Measurements from ENCODE around the gene NR4A1. TPM values are rescaled to one million over a fixed set of nuclear protein-coding genes. Genes with fewer than 3 reads are reported as not detected.
A peak's percentile ranks its signal among the peaks of the same experiment; 100 is the strongest.

Gene NR4A1
- total RNA-seq, 2 experiments from 2014 or later, result 67.0 to 79.2 TPM

DNA sequence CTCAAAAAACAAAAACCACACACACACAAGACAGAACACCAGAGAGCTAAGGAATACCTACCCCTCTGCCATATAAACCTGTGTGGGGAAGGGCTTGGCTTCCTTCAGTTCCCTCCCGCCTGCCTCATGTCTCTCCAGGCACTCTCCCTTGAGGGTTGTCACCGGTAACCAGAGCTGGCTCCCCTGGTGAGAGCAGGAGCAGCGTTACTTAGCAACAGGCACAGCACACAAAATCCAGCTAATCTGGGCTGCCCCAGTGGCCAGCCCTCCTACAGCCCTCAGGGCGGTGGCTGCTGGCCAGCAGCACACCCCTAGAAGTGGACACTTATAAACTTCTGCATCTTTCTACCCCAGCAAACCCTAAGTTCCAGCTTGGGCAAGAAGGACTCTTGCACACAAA is 21.6 kb upstream of the NR4A1 start:
- H3K36me3 Mint-ChIP-seq (ENCODE audit: low read depth), result no peaks in the 10 kb centered on the region
- no peaks in the 10 kb centered on the region for H3K27me3 ChIP-seq (ENCODE audit: control insufficient read depth in 1 of 2, insufficient read depth in 2 of 2, low read length in 2 of 2)
- H3K27ac Mint-ChIP-seq, result no peak overlapping the region
- no peak overlapping the region for H3K27ac ChIP-seq (ENCODE audit: low read depth in 1 of 2, low read length in 2 of 2)
- H3K4me3 Mint-ChIP-seq, result no peak overlapping the region
- H3K9me3 ChIP-seq (ENCODE audit: control insufficient read depth in 1 of 2, insufficient read depth in 1 of 2, low read length in 2 of 2), result no peaks in the 10 kb centered on the region
- no peaks in the 10 kb centered on the region for H3K27me3 Mint-ChIP-seq
- H3K9me3 Mint-ChIP-seq, result no peaks in the 10 kb centered on the region
- ChIA-PET CTCF (interaction anchor here (1.0 to 1.7 kb wide), 4 partner anchors 12 to 53 kb away, joined by 3 to 7 read pairs (median 4); partner anchors contain the start of gene ATG101), POLR2A (interaction anchor here (5.0 kb wide), 1 partner anchor 41 kb away, joined by 37 read pairs; the partner anchor contains the start of gene ATG101)
- DNase-seq, result no peak
- no peak overlapping the region for H3K4me3 ChIP-seq (ENCODE audit: low read length)
- peaks cover 38% of the 10 kb centered on the region for H3K4me1 Mint-ChIP-seq (ENCODE audit: low read depth)
- no peaks in the 10 kb centered on the region for H3K36me3 ChIP-seq (ENCODE audit: insufficient read depth, low read length)
- ATAC-seq (ENCODE audit: poor library complexity), result no peak
- TF ChIP-seq, protein P1, sequence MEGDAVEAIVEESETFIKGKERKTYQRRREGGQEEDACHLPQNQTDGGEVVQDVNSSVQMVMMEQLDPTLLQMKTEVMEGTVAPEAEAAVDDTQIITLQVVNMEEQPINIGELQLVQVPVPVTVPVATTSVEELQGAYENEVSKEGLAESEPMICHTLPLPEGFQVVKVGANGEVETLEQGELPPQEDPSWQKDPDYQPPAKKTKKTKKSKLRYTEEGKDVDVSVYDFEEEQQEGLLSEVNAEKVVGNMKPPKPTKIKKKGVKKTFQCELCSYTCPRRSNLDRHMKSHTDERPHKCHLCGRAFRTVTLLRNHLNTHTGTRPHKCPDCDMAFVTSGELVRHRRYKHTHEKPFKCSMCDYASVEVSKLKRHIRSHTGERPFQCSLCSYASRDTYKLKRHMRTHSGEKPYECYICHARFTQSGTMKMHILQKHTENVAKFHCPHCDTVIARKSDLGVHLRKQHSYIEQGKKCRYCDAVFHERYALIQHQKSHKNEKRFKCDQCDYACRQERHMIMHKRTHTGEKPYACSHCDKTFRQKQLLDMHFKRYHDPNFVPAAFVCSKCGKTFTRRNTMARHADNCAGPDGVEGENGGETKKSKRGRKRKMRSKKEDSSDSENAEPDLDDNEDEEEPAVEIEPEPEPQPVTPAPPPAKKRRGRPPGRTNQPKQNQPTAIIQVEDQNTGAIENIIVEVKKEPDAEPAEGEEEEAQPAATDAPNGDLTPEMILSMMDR (IDR thresholded peaks at IDR 0.05), result no peak
- H3K4me1 ChIP-seq (ENCODE audit: insufficient read depth, low read length), result peaks cover 35% of the 10 kb centered on the region
- intact Hi-C loops (cut with DNase I, micrococcal nuclease), result loop anchor here in 1 of 2 experiments (10.0 kb wide), 1 partner anchor 975 kb away; the partner anchor contains the start of gene EIF4B

DNA sequence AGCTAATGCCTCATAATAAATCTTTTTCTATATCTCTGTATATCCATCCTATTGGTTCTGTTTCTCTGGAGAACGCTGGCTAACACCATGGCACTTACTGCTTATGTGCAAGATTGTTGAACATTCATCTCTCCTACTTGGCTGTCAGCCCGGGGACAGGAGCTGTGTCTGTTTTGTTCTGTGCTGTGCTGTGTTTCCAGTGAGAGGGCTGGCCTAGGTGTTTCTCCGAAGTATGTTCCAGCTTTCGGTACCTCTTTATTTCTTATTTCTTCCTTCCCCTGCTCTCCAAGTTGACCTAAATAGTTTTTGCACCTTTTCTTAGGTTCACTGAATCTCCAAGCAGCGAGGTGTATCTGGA is 18.8 kb upstream of the NR4A1 start:
- Histone ChIP-seq H3K36me3 (ENCODE audit: insufficient read depth, low read length) (no peaks in the 10 kb centered on the region), H3K27me3 (ENCODE audit: control insufficient read depth in 1 of 2, insufficient read depth in 2 of 2, low read length in 2 of 2) (no peaks in the 10 kb centered on the region), H3K9me3 (ENCODE audit: control insufficient read depth in 1 of 2, insufficient read depth in 1 of 2, low read length in 2 of 2) (no peaks in the 10 kb centered on the region), H3K27ac (ENCODE audit: low read depth in 1 of 2, low read length in 2 of 2) (peak overlapping the region; percentile 43 to 57), H3K4me1 (ENCODE audit: insufficient read depth, low read length) (peaks cover 34% of the 10 kb centered on the region), H3K4me3 (ENCODE audit: low read length) (peak overlapping the region; percentile 56)
- Mint-ChIP-seq H3K27ac (peak overlapping the region; percentile 86), H3K4me3 (peak overlapping the region; percentile 80), H3K36me3 (ENCODE audit: low read depth) (no peaks in the 10 kb centered on the region), H3K4me1 (ENCODE audit: low read depth) (peaks cover 33% of the 10 kb centered on the region), H3K27me3 (no peaks in the 10 kb centered on the region), H3K9me3 (no peaks in the 10 kb centered on the region)
- DNase-seq (peak in 1 of 14 experiments; percentile 44), ATAC-seq (ENCODE audit: poor library complexity) (peak; percentile 3)
- ChIA-PET POLR2A (interaction anchor here (1.0 to 5.0 kb wide), 8 partner anchors 9 to 212 kb away, joined by 3 to 37 read pairs (median 7); partner anchors contain the start of genes ATG101, NR4A1 and TAMALIN), CTCF (interaction anchor here (1.2 to 9.8 kb wide), 6 partner anchors 9 to 84 kb away, joined by 5 to 89 read pairs (median 8); partner anchors contain the start of genes ATG101, NR4A1 and TAMALIN)
- intact Hi-C loops (cut with DNase I, micrococcal nuclease), result loop anchor here in 1 of 2 experiments (2.0 kb wide), 1 partner anchor 38 kb away; no protein-coding TSS in a partner anchor
- TF ChIP-seq, protein P1 (IDR thresholded peaks at IDR 0.05), result no peak

DNA sequence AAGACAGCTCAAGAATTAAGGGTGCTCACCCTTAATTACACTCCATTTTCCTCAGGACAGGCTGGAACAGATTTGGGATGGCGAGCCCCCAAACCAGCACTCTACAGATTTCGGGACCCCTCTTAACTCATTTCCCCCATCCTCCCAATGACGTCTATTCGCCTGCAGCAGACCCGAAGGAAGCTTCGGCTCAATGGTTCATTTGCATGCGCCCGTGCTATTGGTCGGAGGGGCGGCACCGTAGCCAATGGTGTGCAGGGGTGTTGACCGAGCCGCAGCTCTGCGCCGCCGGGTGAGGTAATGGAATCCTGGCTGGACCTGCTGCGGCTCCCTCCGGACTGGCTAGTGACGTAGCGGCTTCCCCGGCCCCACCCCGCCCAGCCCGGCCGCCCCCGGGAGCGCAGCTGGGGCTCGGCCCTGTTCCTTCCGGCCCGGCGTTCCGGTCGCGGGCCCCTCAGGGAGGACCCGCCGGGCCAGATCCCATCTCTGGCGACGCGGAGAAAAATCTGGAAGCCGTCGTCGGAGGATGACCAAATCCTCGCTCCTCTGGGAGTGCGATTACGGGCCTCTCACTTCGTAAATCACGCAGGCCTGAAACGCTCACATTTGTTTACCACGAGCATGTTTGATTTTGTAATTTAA is 18.3 kb upstream of the NR4A1 start:
- H3K4me3 ChIP-seq (ENCODE audit: low read length), result peak overlapping the region; percentile 56
- intact Hi-C loops (cut with DNase I, micrococcal nuclease), result loop anchor here in 1 of 2 experiments (2.0 kb wide), 1 partner anchor 38 kb away; no protein-coding TSS in a partner anchor
- DNase-seq (peak; percentile 59 to 97 (median 79)), ATAC-seq (ENCODE audit: poor library complexity) (peak; percentile 83)
- H3K9me3 ChIP-seq (ENCODE audit: control insufficient read depth in 1 of 2, insufficient read depth in 1 of 2, low read length in 2 of 2), result no peaks in the 10 kb centered on the region
- Mint-ChIP-seq H3K36me3 (ENCODE audit: low read depth) (no peaks in the 10 kb centered on the region), H3K4me3 (peak overlapping the region; percentile 80), H3K27me3 (no peaks in the 10 kb centered on the region), H3K9me3 (no peaks in the 10 kb centered on the region), H3K4me1 (ENCODE audit: low read depth) (peaks cover 33% of the 10 kb centered on the region), H3K27ac (peak overlapping the region; percentile 86)
- H3K27me3 ChIP-seq (ENCODE audit: control insufficient read depth in 1 of 2, insufficient read depth in 2 of 2, low read length in 2 of 2), result no peaks in the 10 kb centered on the region
- no peaks in the 10 kb centered on the region for H3K36me3 ChIP-seq (ENCODE audit: insufficient read depth, low read length)
- ChIA-PET CTCF (interaction anchor here (1.2 to 9.8 kb wide), 6 partner anchors 10 to 84 kb away, joined by 3 to 89 read pairs (median 6); partner anchors contain the start of genes ATG101 and NR4A1), POLR2A (interaction anchor here (1.0 to 5.0 kb wide), 8 partner anchors 10 to 212 kb away, joined by 3 to 37 read pairs (median 7); partner anchors contain the start of genes ATG101, NR4A1 and TAMALIN)
- peaks cover 39% of the 10 kb centered on the region for H3K4me1 ChIP-seq (ENCODE audit: insufficient read depth, low read length)
- TF ChIP-seq, protein P1 (IDR thresholded peaks at IDR 0.05), result no peak
- H3K27ac ChIP-seq (ENCODE audit: low read depth in 1 of 2, low read length in 2 of 2), result peak overlapping the region; percentile 43 to 84

All from CD4-positive, alpha-beta T cell (primary cell).